ENCODE measurements around the gene SNX17. TPM values are rescaled to one million over a fixed set of nuclear protein-coding genes. Genes with fewer than 3 reads are reported as not detected.

The SNX17 gene
- total and polyA plus RNA-seq, 2 of the 13 experiments (the other 11 are each of a cell fraction or from before 2014, with no cell fraction given): 75.0 to 109 TPM

GRCh38 chr2:27412419-27413152, 42.2 kb downstream of the SNX17 start (continued):
- TF ChIP-seq, protein P1, sequence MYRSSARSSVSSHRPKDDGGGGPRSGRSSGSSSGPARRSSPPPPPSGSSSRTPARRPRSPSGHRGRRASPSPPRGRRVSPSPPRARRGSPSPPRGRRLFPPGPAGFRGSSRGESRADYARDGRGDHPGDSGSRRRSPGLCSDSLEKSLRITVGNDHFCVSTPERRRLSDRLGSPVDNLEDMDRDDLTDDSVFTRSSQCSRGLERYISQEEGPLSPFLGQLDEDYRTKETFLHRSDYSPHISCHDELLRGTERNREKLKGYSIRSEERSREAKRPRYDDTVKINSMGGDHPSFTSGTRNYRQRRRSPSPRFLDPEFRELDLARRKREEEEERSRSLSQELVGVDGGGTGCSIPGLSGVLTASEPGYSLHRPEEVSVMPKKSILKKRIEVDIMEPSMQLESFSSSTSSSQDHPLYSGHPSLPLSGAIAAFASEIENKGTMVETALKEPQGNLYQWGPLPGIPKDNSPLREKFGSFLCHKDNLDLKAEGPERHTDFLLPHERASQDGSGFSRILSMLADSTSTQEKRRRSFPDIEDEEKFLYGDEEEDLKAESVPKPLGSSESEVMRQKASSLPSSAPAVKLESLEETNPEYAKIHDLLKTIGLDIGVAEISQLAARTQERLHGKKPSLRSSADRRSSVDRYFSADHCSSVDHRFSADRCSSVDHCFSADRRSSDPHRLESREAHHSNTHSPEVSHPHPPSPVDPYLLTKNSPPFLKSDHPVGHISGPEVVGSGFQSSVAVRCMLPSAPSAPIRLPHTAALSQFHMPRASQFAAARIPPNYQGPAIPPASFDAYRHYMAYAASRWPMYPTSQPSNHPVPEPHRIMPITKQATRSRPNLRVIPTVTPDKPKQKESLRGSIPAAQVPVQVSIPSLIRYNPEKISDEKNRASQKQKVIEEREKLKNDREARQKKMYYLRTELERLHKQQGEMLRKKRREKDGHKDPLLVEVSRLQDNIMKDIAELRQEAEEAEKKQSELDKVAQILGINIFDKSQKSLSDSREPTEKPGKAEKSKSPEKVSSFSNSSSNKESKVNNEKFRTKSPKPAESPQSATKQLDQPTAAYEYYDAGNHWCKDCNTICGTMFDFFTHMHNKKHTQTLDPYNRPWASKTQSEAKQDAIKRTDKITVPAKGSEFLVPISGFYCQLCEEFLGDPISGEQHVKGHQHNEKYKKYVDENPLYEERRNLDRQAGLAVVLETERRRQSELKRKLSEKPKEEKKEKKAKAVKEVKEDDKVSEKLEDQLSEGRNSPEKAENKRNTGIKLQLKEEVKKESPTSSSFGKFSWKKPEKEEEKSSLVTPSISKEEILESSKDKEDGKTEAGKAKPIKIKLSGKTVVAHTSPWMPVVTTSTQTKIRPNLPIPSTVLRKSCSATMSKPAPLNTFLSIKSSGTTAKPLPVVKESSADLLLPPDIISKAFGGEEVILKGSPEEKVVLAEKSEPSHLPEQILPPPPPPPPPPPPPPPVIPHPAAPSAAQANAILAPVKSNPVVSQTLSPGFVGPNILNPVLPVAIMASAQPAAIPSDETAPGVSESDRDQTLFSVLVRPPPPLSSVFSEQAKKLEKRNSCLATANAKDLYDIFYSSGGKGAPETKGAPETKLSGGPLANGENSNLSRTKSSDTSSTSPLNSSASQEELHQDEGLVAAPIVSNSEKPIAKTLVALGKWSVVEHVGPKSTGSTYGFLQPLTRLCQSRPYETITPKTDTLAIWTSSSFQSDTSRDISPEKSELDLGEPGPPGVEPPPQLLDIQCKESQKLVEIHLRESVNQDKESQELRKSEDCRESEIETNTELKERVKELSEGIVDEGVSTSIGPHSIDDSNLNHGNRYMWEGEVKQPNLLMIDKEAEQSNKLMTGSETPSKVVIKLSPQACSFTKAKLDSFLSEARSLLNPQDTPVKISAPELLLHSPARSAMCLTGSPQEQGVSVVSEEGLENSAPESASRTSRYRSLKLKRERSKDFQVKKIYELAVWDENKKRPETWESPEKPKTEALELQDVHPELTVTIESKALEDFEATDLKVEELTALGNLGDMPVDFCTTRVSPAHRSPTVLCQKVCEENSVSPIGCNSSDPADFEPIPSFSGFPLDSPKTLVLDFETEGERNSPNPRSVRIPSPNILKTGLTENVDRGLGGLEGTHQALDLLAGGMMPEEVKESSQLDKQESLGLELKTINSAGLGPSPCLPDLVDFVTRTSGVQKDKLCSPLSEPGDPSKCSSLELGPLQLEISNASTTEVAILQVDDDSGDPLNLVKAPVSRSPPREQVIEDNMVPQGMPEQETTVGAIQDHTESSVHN (CRISPR knock-in tag; IDR thresholded peaks at IDR 0.05): no peak
- TF ChIP-seq TMF1 (CRISPR knock-in tag; IDR thresholded peaks at IDR 0.05; ENCODE audit: low read depth): no peak
- TF ChIP-seq, protein P2, sequence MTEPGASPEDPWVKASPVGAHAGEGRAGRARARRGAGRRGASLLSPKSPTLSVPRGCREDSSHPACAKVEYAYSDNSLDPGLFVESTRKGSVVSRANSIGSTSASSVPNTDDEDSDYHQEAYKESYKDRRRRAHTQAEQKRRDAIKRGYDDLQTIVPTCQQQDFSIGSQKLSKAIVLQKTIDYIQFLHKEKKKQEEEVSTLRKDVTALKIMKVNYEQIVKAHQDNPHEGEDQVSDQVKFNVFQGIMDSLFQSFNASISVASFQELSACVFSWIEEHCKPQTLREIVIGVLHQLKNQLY (CRISPR knock-in tag; IDR thresholded peaks at IDR 0.05): no peak
- peak; percentile 73; the same call in 1 of the 2 replicates for TF ChIP-seq RXRB (CRISPR knock-in tag; IDR thresholded peaks at IDR 0.05; ENCODE audit: borderline replicate concordance)
- no peak for TF ChIP-seq HIC2 (CRISPR knock-in tag; IDR thresholded peaks at IDR 0.05; ENCODE audit: low read depth)
- TF ChIP-seq ATF7 (IDR thresholded peaks at IDR 0.05): 0 out of 2 replicates have a peak, but pooled peaks have one; percentile 12
- no peak for TF ChIP-seq ATF7 (CRISPR knock-in tag; IDR thresholded peaks at IDR 0.05)
- TF ChIP-seq, protein P3, sequence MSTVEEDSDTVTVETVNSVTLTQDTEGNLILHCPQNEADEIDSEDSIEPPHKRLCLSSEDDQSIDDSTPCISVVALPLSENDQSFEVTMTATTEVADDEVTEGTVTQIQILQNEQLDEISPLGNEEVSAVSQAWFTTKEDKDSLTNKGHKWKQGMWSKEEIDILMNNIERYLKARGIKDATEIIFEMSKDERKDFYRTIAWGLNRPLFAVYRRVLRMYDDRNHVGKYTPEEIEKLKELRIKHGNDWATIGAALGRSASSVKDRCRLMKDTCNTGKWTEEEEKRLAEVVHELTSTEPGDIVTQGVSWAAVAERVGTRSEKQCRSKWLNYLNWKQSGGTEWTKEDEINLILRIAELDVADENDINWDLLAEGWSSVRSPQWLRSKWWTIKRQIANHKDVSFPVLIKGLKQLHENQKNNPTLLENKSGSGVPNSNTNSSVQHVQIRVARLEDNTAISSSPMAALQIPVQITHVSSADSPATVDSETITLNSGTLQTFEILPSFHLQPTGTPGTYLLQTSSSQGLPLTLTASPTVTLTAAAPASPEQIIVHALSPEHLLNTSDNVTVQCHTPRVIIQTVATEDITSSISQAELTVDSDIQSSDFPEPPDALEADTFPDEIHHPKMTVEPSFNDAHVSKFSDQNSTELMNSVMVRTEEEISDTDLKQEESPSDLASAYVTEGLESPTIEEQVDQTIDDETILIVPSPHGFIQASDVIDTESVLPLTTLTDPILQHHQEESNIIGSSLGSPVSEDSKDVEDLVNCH (CRISPR knock-in tag; IDR thresholded peaks at IDR 0.05): no peak
- TF ChIP-seq, protein P4, sequence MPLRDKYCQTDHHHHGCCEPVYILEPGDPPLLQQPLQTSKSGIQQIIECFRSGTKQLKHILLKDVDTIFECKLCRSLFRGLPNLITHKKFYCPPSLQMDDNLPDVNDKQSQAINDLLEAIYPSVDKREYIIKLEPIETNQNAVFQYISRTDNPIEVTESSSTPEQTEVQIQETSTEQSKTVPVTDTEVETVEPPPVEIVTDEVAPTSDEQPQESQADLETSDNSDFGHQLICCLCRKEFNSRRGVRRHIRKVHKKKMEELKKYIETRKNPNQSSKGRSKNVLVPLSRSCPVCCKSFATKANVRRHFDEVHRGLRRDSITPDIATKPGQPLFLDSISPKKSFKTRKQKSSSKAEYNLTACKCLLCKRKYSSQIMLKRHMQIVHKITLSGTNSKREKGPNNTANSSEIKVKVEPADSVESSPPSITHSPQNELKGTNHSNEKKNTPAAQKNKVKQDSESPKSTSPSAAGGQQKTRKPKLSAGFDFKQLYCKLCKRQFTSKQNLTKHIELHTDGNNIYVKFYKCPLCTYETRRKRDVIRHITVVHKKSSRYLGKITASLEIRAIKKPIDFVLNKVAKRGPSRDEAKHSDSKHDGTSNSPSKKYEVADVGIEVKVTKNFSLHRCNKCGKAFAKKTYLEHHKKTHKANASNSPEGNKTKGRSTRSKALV (CRISPR knock-in tag; IDR thresholded peaks at IDR 0.05): no peak
- TF ChIP-seq ZNF747 (CRISPR knock-in tag; IDR thresholded peaks at IDR 0.05; ENCODE audit: borderline replicate concordance): no peak
- no peak for TF ChIP-seq ZBTB21 (CRISPR knock-in tag; IDR thresholded peaks at IDR 0.05)
- no peak for TF ChIP-seq ZKSCAN8 (CRISPR knock-in tag; IDR thresholded peaks at IDR 0.05; ENCODE audit: borderline replicate concordance)
- TF ChIP-seq ZNF879 (CRISPR knock-in tag; IDR thresholded peaks at IDR 0.05): no peak
- no peak for TF ChIP-seq ZC3H4 (CRISPR knock-in tag; IDR thresholded peaks at IDR 0.05; ENCODE audit: borderline replicate concordance)

Measured in HepG2 (cell line).